Loucy (cell line): ENCODE results near the gene ANKRD33B.

ENCODE experiments used
- H2AFZ ChIP-seq: fragments of 200-600 bp; sonication (generic); 2 replicates; pipeline ENCODE4 v1.6.0; 2016; ENCODE audit warnings: antibody characterized with exemption, mild to moderate bottlenecking, low read length, moderate library complexity
- H3F3A ChIP-seq: fragments of 200-600 bp; 2 replicates; pipeline ENCODE4 v1.6.0; 2016; ENCODE audit warnings: antibody characterized with exemption, low read depth, mild to moderate bottlenecking
- H3K27me3 ChIP-seq: fragments of 200-600 bp; sonication (generic); 2 replicates; pipeline ENCODE4 v1.6.1; 2014; ENCODE audit warnings: low read length, mild to moderate bottlenecking; ENCODE audit not compliant: insufficient read depth, poor library complexity, severe bottlenecking
- H3K36me3 ChIP-seq: fragments of 200-600 bp; sonication (generic); 2 replicates; pipeline ENCODE4 v1.6.1; 2016; ENCODE audit warnings: low read length; ENCODE audit not compliant: insufficient read depth
- H3K4me1 ChIP-seq: fragments of 200-600 bp; sonication (generic); 2 replicates; pipeline ENCODE4 v1.5.1; 2014; ENCODE audit warnings: low read length, mild to moderate bottlenecking; ENCODE audit not compliant: insufficient read depth, poor library complexity, severe bottlenecking
- H3K4me2 ChIP-seq: fragments of 200-600 bp; sonication (generic); 2 replicates; pipeline ENCODE4 v1.6.0; 2014; ENCODE audit warnings: antibody characterized with exemption, low read length, low read depth, mild to moderate bottlenecking; ENCODE audit not compliant: poor library complexity, severe bottlenecking
- H3K4me3 ChIP-seq: fragments of 200-600 bp; sonication (generic); 2 replicates; pipeline ENCODE4 v1.5.1; 2014; ENCODE audit warnings: low read length, mild to moderate bottlenecking, mixed read lengths; ENCODE audit not compliant: poor library complexity, severe bottlenecking
- H3K79me2 ChIP-seq: fragments of 200-600 bp; sonication (generic); 2 replicates; pipeline ENCODE4 v1.6.1; 2014; ENCODE audit warnings: low read length; ENCODE audit not compliant: insufficient read depth
- H3K9ac ChIP-seq: fragments of 200-600 bp; sonication (generic); 2 replicates; pipeline ENCODE4 v1.6.0; 2014; ENCODE audit warnings: mild to moderate bottlenecking, low read depth, low read length, moderate library complexity; ENCODE audit not compliant: poor library complexity, severe bottlenecking
- H3K9me2 ChIP-seq: fragments of 200-600 bp; sonication (generic); replicated peaks from 2 replicates; pipeline ENCODE4 v1.6.1; 2016; ENCODE audit warnings: low read depth, low read length, mixed read lengths
- H3K9me3 ChIP-seq: fragments of 200-600 bp; sonication (generic); 2 replicates; pipeline ENCODE4 v1.6.1; 2014; ENCODE audit warnings: mild to moderate bottlenecking, antibody characterized with exemption, low read length, low read depth; ENCODE audit not compliant: insufficient read depth
- H4K20me1 ChIP-seq: fragments of 200-600 bp; sonication (generic); 2 replicates; pipeline ENCODE4 v1.6.0; 2014; ENCODE audit warnings: antibody characterized with exemption, low read length, mild to moderate bottlenecking; ENCODE audit not compliant: insufficient read depth, poor library complexity, severe bottlenecking
- EZH2phosphoT487 ChIP-seq: fragments of 200-600 bp; IDR thresholded peaks from 2 replicates; pipeline ENCODE4 v1.6.1; 2018; ENCODE audit warnings: antibody characterized with exemption, mild to moderate bottlenecking, moderate library complexity, borderline replicate concordance
- TF ChIP-seq, protein P1 (sequence below): fragments of 200-600 bp; sonication (generic); conservative IDR thresholded peaks from 2 replicates; pipeline ENCODE4 v1.5.1; 2014; ENCODE audit warnings: mild to moderate bottlenecking, antibody characterized with exemption, low read length

The ANKRD33B gene

DNA sequence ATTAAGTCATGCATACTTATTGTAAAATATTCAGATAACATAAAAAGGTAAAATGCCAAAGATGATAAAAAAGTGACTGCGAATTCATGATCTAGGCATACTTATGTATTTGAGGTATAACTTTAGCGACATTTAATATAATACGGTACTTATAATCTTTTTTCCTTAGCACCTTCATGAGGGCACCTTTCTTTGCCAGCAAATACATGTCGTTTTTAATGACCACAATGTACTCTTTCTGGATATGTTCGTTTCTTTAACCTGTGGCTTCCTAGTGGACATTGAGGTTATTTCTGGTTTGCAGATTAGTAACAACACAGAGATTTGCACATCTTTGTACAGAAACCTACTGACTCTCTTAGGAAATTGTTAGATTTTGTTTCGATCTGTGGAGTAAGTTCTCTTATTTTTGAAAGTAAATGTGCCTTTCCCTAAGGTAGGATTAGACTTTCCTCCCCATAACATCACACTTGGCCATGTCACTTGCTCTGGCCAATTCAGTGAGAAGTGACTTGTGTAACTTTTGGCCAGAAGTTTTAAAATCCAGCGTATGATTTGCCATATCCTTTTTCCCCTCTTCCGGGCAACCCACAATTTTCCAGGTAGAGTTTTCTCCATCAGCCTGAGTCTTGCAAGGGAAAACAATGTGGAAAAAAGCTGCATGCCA lies 24.4 kb downstream of the ANKRD33B start:
- H3K9ac ChIP-seq, result peak overlapping the region; percentile 42
- H2AFZ ChIP-seq, result peak overlapping the region; percentile 44; the same call in 1 of the 2 replicates
- H3K4me2 ChIP-seq, result peak overlapping the region; percentile 72
- H3K36me3 ChIP-seq, result no peaks in the 10 kb centered on the region
- H3F3A ChIP-seq, result no peaks in the 10 kb centered on the region
- no peaks in the 10 kb centered on the region for H3K9me3 ChIP-seq
- no peaks in the 10 kb centered on the region for H3K27me3 ChIP-seq
- H3K4me1 ChIP-seq, result peaks cover 58% of the 10 kb centered on the region
- no peaks in the 10 kb centered on the region for H4K20me1 ChIP-seq
- no peaks in the 10 kb centered on the region for H3K79me2 ChIP-seq
- TF ChIP-seq EZH2phosphoT487, result no peak
- TF ChIP-seq, protein P1, sequence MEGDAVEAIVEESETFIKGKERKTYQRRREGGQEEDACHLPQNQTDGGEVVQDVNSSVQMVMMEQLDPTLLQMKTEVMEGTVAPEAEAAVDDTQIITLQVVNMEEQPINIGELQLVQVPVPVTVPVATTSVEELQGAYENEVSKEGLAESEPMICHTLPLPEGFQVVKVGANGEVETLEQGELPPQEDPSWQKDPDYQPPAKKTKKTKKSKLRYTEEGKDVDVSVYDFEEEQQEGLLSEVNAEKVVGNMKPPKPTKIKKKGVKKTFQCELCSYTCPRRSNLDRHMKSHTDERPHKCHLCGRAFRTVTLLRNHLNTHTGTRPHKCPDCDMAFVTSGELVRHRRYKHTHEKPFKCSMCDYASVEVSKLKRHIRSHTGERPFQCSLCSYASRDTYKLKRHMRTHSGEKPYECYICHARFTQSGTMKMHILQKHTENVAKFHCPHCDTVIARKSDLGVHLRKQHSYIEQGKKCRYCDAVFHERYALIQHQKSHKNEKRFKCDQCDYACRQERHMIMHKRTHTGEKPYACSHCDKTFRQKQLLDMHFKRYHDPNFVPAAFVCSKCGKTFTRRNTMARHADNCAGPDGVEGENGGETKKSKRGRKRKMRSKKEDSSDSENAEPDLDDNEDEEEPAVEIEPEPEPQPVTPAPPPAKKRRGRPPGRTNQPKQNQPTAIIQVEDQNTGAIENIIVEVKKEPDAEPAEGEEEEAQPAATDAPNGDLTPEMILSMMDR, result no peak
- H3K4me3 ChIP-seq, result peak overlapping the region; percentile 60
- no peaks in the 10 kb centered on the region for H3K9me2 ChIP-seq

DNA sequence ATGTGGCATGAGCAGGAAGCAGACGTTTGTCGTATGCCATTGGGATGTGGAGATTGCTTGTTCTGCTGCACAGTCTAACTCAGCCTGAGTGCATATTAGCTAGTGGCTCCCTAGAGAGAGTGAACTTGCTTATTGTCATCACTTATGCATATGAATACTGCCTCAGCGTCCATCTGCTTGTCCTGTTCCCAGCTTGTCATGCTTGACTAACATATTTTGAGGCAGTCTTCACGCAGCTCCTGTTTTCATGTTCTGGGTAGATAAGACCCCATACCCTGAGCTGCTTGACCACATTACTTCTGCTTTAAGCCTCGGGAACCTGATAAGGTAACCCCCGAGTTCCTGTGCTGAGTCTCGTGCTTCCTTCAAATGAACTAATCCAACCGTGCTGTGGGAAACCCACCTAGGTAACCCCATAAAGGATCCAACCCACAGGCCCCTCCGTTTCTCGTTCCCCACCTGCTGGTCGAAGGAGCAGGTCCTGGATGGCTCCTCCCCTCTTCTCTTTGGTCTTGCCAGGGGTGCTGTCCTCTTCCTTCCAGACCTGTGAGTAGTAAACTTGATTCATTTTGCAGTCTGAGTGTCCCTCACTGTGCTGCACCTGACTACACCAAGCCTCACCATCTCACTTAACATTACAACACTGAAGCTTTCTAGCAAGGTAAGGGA lies 25.0 kb downstream of the ANKRD33B start:
- H4K20me1 ChIP-seq, result no peaks in the 10 kb centered on the region
- peaks cover 3% of the 10 kb centered on the region; the same call in 1 of the 2 replicates for H3K79me2 ChIP-seq
- H2AFZ ChIP-seq, result peak overlapping the region; percentile 44; the same call in 1 of the 2 replicates
- TF ChIP-seq EZH2phosphoT487, result no peak
- TF ChIP-seq, protein P1, result no peak
- H3K9ac ChIP-seq, result peak overlapping the region; percentile 42
- peaks cover 58% of the 10 kb centered on the region for H3K4me1 ChIP-seq
- peak overlapping the region; percentile 60 for H3K4me3 ChIP-seq
- H3F3A ChIP-seq, result no peaks in the 10 kb centered on the region
- no peaks in the 10 kb centered on the region for H3K9me2 ChIP-seq
- H3K4me2 ChIP-seq, result peak overlapping the region; percentile 72
- no peaks in the 10 kb centered on the region for H3K36me3 ChIP-seq
- no peaks in the 10 kb centered on the region for H3K27me3 ChIP-seq
- no peaks in the 10 kb centered on the region for H3K9me3 ChIP-seq

DNA sequence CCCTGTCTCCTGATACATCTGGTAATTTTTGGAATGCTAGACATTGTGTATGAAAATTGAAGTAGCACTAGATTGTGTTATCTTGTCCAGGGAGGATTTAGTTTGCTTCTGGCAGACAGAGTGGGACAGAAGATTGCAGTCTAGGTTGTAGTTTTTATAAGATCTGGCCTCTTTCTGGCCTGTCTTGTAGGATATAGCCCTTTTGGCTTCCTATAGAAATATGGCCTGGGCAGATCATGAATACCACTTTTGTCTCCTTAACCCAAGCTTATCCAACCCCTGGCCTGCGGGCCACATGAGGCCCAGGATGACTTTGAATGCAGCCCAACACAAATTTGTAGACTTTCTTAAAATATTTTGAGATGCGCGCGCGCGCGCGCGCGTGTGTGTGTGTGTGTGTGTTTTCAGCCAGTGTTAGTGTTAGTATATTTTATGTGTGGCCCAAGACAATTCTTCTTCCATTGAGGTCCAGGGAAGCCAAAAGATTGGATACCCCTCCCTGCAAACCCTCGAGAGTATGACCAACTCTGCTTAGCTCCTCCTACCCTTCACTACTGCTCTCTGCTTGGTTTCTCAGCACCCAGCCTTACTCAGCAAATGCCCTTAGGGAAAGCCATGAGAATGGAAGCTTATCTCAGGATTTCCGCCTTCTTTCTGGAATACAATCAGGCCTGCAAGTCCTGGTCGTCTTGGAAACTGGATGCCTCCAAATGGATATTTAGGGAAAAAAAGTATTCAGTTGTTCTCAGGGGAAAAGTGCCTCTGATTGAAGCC lies 26.5 kb downstream of the ANKRD33B start:
- no peaks in the 10 kb centered on the region for H3K36me3 ChIP-seq
- H3K9ac ChIP-seq, result peak overlapping the region; percentile 42
- H3K27me3 ChIP-seq, result no peaks in the 10 kb centered on the region
- H3K9me3 ChIP-seq, result no peaks in the 10 kb centered on the region
- no peaks in the 10 kb centered on the region for H3K9me2 ChIP-seq
- peaks cover 53% of the 10 kb centered on the region for H3K4me1 ChIP-seq
- peak overlapping the region; percentile 60 for H3K4me3 ChIP-seq
- no peak overlapping the region for H2AFZ ChIP-seq
- H3K79me2 ChIP-seq, result peaks cover 4% of the 10 kb centered on the region; the same call in 1 of the 2 replicates
- H3K4me2 ChIP-seq, result peak overlapping the region; percentile 72
- no peak for TF ChIP-seq EZH2phosphoT487
- TF ChIP-seq, protein P1, result no peak
- no peaks in the 10 kb centered on the region for H4K20me1 ChIP-seq
- no peaks in the 10 kb centered on the region for H3F3A ChIP-seq
